ENCODE results near the gene ALDOC. TPM values are rescaled to one million over a fixed set of nuclear protein-coding genes. Genes with fewer than 3 reads are reported as not detected.

ALDOC gene
- total and polyA plus RNA-seq, 2 donors (not counting 1 experiment from before 2014, with no cell fraction given), result 16.7 to 26.6 TPM

DNA sequence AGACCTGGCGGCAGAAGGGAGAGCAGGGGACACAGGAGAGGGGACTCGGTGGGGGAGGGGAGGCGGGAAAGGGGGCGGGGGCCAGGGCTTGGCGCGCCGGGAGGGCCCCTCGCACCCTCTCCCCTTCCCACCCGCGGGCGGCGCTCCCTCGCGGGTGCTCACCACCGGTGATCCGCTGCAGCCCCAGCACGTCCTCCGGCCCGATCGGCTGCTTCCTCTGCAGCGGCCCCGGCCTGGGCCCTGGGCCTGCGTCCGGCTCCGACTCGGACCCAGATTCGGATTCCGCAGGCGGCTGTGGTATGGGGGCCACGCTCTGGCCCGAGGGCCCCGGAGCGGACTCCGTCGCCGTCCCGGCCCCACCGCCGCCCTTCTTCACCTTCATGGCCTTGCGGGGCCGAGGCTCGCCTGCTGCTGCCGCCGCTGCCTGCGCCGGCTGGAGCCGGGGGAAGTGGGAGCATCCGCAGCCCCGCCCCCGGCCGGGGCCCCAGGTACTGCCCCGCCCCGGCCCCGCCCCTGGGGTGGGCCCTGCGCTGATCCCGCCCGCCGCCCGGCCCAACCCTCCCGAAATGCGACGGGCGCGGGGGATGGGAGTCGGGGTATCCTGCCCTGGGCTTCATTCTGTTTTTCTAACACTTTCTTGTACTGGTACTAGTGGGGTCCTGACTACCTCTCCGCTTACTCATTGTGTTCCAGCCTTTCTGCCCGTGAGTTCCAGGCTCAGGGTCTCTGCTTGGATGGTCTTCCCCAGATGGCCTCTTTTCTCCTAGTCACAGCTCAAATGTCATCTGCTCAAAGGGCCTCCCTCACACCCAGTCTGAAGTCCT, 24.3 kb downstream of the ALDOC start, which contains the start of gene UNC119:
Gene UNC119, minus strand, starts transcription at position 449 of the 824 bp plus-strand sequence. Its CDS starts 67 bp downstream, at position 382.
- Histone ChIP-seq H3K4me1 (ENCODE audit: control insufficient read depth in 2 of 2, insufficient read depth in 2 of 2, low read length in 2 of 2) (peaks cover 50 to 51% of the 10 kb centered on the region in 2 donors), H2AFZ (ENCODE audit: insufficient read depth, low read depth, low read length, poor library complexity, severe bottlenecking) (peak within 1 kb of the TSS; percentile 69), H3K9ac (ENCODE audit: low read length) (peak within 1 kb of the TSS; percentile 74), H3K4me2 (replicated peaks; ENCODE audit: low read depth, low read length, poor library complexity, severe bottlenecking) (peak within 1 kb of the TSS; percentile 85), H4K20me1 (ENCODE audit: control insufficient read depth, insufficient read depth, low read length, poor library complexity, severe bottlenecking) (peaks cover 7% of the 10 kb centered on the region), H3K36me3 (replicated peaks in 1 of 2; ENCODE audit: control extremely low read depth in 1 of 2, control insufficient read depth in 1 of 2, extremely low read depth in 1 of 2, insufficient read depth in 2 of 2, low read length in 1 of 2) (peaks cover 17 to 50% of the 10 kb centered on the region in 2 experiments), H3K9me3 (ENCODE audit: control extremely low read depth in 1 of 3, control insufficient read depth in 2 of 3, insufficient read depth in 1 of 3, low read length in 2 of 3) (no peaks in the 10 kb centered on the region), H3K27ac (ENCODE audit: low read length in 2 of 2) (peak within 1 kb of the TSS; percentile 91 to 97), H3K4me3 (ENCODE audit: control extremely low read depth in 1 of 5, extremely low read depth in 1 of 5, insufficient read depth in 1 of 5, low read depth in 2 of 5, low read length in 4 of 5) (peak within 1 kb of the TSS; percentile 62 to 85 (median 78)), H3K79me2 (ENCODE audit: control insufficient read depth, insufficient read depth, low read length) (peaks cover 19% of the 10 kb centered on the region), H3K27me3 (replicated peaks in 1 of 4; ENCODE audit: control extremely low read depth in 1 of 4, control insufficient read depth in 3 of 4, insufficient read depth in 4 of 4, low read length in 3 of 4) (no peaks in the 10 kb centered on the region)
- peak within 1 kb of the TSS; percentile 95 for H3K4me3 Mint-ChIP-seq
- ChIA-PET CTCF (interaction anchor here (0.6 to 2.9 kb wide), 6 partner anchors 9 to 316 kb away, joined by 3 to 11 read pairs (median 4); no protein-coding TSS in a partner anchor), POLR2A (interaction anchor here (0.6 to 3.3 kb wide), 5 partner anchors 18 to 371 kb away, joined by 3 to 14 read pairs (median 3); partner anchors contain the start of genes ALDOC and PIGS)
- TF ChIP-seq, protein P1, sequence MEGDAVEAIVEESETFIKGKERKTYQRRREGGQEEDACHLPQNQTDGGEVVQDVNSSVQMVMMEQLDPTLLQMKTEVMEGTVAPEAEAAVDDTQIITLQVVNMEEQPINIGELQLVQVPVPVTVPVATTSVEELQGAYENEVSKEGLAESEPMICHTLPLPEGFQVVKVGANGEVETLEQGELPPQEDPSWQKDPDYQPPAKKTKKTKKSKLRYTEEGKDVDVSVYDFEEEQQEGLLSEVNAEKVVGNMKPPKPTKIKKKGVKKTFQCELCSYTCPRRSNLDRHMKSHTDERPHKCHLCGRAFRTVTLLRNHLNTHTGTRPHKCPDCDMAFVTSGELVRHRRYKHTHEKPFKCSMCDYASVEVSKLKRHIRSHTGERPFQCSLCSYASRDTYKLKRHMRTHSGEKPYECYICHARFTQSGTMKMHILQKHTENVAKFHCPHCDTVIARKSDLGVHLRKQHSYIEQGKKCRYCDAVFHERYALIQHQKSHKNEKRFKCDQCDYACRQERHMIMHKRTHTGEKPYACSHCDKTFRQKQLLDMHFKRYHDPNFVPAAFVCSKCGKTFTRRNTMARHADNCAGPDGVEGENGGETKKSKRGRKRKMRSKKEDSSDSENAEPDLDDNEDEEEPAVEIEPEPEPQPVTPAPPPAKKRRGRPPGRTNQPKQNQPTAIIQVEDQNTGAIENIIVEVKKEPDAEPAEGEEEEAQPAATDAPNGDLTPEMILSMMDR (IDR thresholded peaks at IDR 0.05), result no peak
- TF ChIP-seq EZH2 (IDR thresholded peaks at IDR 0.05; ENCODE audit: borderline replicate concordance, insufficient read depth, low read depth, low read length, poor library complexity, severe bottlenecking), result no peak
- H3K9me3 Mint-ChIP-seq (ENCODE audit: insufficient read depth), result no peaks in the 10 kb centered on the region
- H3K27ac Mint-ChIP-seq, result peak within 1 kb of the TSS; percentile 96
- H3K4me1 Mint-ChIP-seq, result peaks cover 51% of the 10 kb centered on the region
- ATAC-seq (ENCODE audit: low read depth) (peak; percentile 75), DNase-seq (peak; percentile 86)
- intact Hi-C loops (cut with micrococcal nuclease), result loop anchor here (1.0 kb wide), 4 partner anchors 15 to 47 kb away; partner anchors contain the start of genes PIGS and SPAG5
- H3K27me3 Mint-ChIP-seq, result no peaks in the 10 kb centered on the region
- 2% methylated on average over 59 of the region's 67 CpGs for WGBS (ENCODE audit: insufficient coverage)

Measured in B cell (primary cell).